ENCODE measurements around the gene NELL1.

DNA sequence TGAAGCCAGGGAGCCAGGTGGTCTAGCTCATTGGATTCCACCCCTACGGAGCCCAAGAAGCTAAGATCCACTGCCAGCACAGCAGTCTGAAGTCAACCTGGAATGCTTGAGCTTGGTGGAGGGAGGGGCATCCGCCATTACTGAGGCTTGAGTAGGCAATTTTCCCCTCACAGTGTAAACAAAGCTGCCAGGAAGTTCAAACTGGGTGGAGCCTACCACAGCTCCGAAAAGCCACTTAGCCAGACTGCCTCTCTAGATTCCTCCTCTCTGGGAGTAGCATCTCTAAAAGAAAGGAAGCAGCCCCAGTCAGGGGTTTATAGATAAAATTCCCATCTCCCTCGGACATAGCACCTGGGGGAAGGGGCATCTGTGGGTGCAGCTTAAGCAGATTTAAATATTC, 620.3 kb downstream of the NELL1 start:
- TF ChIP-seq POLR2A (IDR thresholded peaks at IDR 0.05) = no peak
- TF ChIP-seq, protein P1, sequence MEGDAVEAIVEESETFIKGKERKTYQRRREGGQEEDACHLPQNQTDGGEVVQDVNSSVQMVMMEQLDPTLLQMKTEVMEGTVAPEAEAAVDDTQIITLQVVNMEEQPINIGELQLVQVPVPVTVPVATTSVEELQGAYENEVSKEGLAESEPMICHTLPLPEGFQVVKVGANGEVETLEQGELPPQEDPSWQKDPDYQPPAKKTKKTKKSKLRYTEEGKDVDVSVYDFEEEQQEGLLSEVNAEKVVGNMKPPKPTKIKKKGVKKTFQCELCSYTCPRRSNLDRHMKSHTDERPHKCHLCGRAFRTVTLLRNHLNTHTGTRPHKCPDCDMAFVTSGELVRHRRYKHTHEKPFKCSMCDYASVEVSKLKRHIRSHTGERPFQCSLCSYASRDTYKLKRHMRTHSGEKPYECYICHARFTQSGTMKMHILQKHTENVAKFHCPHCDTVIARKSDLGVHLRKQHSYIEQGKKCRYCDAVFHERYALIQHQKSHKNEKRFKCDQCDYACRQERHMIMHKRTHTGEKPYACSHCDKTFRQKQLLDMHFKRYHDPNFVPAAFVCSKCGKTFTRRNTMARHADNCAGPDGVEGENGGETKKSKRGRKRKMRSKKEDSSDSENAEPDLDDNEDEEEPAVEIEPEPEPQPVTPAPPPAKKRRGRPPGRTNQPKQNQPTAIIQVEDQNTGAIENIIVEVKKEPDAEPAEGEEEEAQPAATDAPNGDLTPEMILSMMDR (IDR thresholded peaks at IDR 0.05) = no peak

Data from upper lobe of left lung (tissue), 4 donors.